Neuronal stem cell (in vitro differentiated cells): ENCODE measurements around the gene CLTCL1.
"Not testable (repeated sequence)": the region's sequence is repeated elsewhere in the genome, so short reads cannot be mapped to it uniquely, and the experiment has no call there.

ENCODE experiments used
- DNase-seq: peaks from one replicate; pipeline ENCODE4 v3.0.0-alpha.2; 2013; ENCODE audit warnings: low spot score
- H2AFZ ChIP-seq: one replicate; pipeline ENCODE4 v1.6.1; 2013; ENCODE audit warnings: mild to moderate bottlenecking, low read length, inconsistent platforms
- H2AK5ac ChIP-seq: 2 replicates; pipeline ENCODE4 v1.6.1; 2013; ENCODE audit warnings: low read depth, mild to moderate bottlenecking, inconsistent platforms, low read length, moderate library complexity, mixed read lengths
- H2BK120ac ChIP-seq: 2 replicates; pipeline ENCODE4 v1.6.1; 2013; ENCODE audit warnings: low read depth, mild to moderate bottlenecking, inconsistent platforms, low read length, moderate library complexity, mixed read lengths
- H2BK12ac ChIP-seq: one replicate; pipeline ENCODE4 v1.6.1; 2013; ENCODE audit warnings: low read length, inconsistent platforms
- H2BK15ac ChIP-seq: 2 replicates; pipeline ENCODE4 v1.6.1; 2013; ENCODE audit warnings: mild to moderate bottlenecking, low read length, inconsistent platforms, mixed read lengths
- H2BK5ac ChIP-seq: one replicate; pipeline ENCODE4 v1.6.1; 2013; ENCODE audit warnings: inconsistent platforms, mild to moderate bottlenecking, low read length, moderate library complexity
- H3K14ac ChIP-seq: one replicate; pipeline ENCODE4 v1.6.1; 2013; ENCODE audit warnings: low read length, inconsistent platforms
- H3K18ac ChIP-seq: 2 replicates; pipeline ENCODE4 v1.6.1; 2013; ENCODE audit warnings: low read length, inconsistent platforms
- H3K23ac ChIP-seq: 2 replicates; pipeline ENCODE4 v1.6.1; 2013; ENCODE audit warnings: low read depth, mild to moderate bottlenecking, mixed read lengths, low read length, inconsistent platforms; ENCODE audit not compliant: poor library complexity
- H3K27ac ChIP-seq: replicated peaks from 3 replicates; pipeline ENCODE4 v1.5.1; 2013; ENCODE audit warnings: low read length, inconsistent platforms
- H3K27me3 ChIP-seq, 3 experiments: 2 replicates each; pipeline ENCODE4 v1.6.1; 2013; ENCODE audit warnings: low read length in 3 of 3, mild to moderate bottlenecking in 2 of 3, inconsistent platforms in 1 of 3, low read depth in 1 of 3, mixed read lengths in 1 of 3, moderate library complexity in 1 of 3; ENCODE audit not compliant: control insufficient read depth in 3 of 3, insufficient read depth in 3 of 3
- H3K36me3 ChIP-seq, 2 donors: replicated peaks in 1 of 2; 2 replicates each; pipeline ENCODE4 v1.6.1; 2013; ENCODE audit warnings: low read length in 2 of 2; ENCODE audit not compliant: control insufficient read depth in 2 of 2, insufficient read depth in 2 of 2
- H3K4ac ChIP-seq: 2 replicates; pipeline ENCODE4 v1.6.1; 2013; ENCODE audit warnings: inconsistent platforms, mild to moderate bottlenecking, low read length, moderate library complexity
- H3K4me1 ChIP-seq, 2 donors: 1 replicate in 1 of 2; 2 replicates in 1 of 2; pipeline ENCODE4 v1.6.1; 2013; ENCODE audit warnings: low read length in 2 of 2, low read depth in 1 of 2; ENCODE audit not compliant: control insufficient read depth in 2 of 2, insufficient read depth in 1 of 2
- H3K4me2 ChIP-seq: one replicate; pipeline ENCODE4 v1.6.1; 2013; ENCODE audit warnings: mild to moderate bottlenecking, low read length, inconsistent platforms; ENCODE audit not compliant: insufficient read depth, poor library complexity, severe bottlenecking
- H3K4me3 ChIP-seq, 2 donors: 2 replicates each; pipeline ENCODE4 v1.5.1; 2013; ENCODE audit warnings: low read length in 2 of 2, mild to moderate bottlenecking in 2 of 2, inconsistent platforms in 1 of 2, moderate library complexity in 1 of 2
- H3K79me1 ChIP-seq: one replicate; pipeline ENCODE4 v1.6.1; 2013; ENCODE audit warnings: low read depth, mild to moderate bottlenecking, inconsistent platforms, low read length, moderate library complexity
- H3K9ac ChIP-seq: one replicate; pipeline ENCODE4 v1.6.1; 2013; ENCODE audit warnings: mild to moderate bottlenecking, low read depth, low read length, inconsistent platforms; ENCODE audit not compliant: poor library complexity
- H3K9me3 ChIP-seq, 2 donors: replicated peaks in 1 of 2; 2 replicates each; pipeline versions ENCODE3 to v1.6.1; 2013; ENCODE audit warnings: low read length in 2 of 2, mild to moderate bottlenecking in 2 of 2, inconsistent platforms in 1 of 2, low read depth in 1 of 2, mixed read lengths in 1 of 2, moderate library complexity in 1 of 2; ENCODE audit not compliant: control insufficient read depth in 2 of 2, insufficient read depth in 1 of 2
- H4K8ac ChIP-seq: one replicate; pipeline ENCODE4 v1.6.1; 2013; ENCODE audit warnings: low read depth, mild to moderate bottlenecking, inconsistent platforms, low read length, moderate library complexity
- H4K91ac ChIP-seq: one replicate; pipeline ENCODE4 v1.6.1; 2013; ENCODE audit warnings: low read length, low read depth, mild to moderate bottlenecking, inconsistent platforms; ENCODE audit not compliant: poor library complexity
- WGBS, 2 donors: extraction: QIAGEN DNeasy Blood & Tissue Kit; methylation state at CpG; one replicate each; pipeline ENCODE4 v1.1.7; 2013; ENCODE audit warnings: missing lambda C conversion rate in 2 of 2, mixed read lengths in 1 of 2; ENCODE audit not compliant: insufficient read length in 2 of 2, insufficient replicate concordance in 1 of 2; ENCODE audit errors: extremely low coverage in 2 of 2; 5-methylcytosine and 5-hydroxymethylcytosine counted together

Gene CLTCL1

GRCh38 chr22:19258968-19259288, 32.6 kb downstream of the CLTCL1 start:
- H3K18ac ChIP-seq, H3K9me3 ChIP-seq, H2AK5ac ChIP-seq, H2BK15ac ChIP-seq, H2BK5ac ChIP-seq, H3K27ac ChIP-seq, H3K4me3 ChIP-seq, H3K36me3 ChIP-seq, H4K91ac ChIP-seq, H2BK12ac ChIP-seq, H2AFZ ChIP-seq, H3K4me2 ChIP-seq, H3K23ac ChIP-seq, H3K79me1 ChIP-seq, H3K14ac ChIP-seq, H3K27me3 ChIP-seq, DNase-seq, H4K8ac ChIP-seq, H3K9ac ChIP-seq, H3K4me1 ChIP-seq, H2BK120ac ChIP-seq, H3K4ac ChIP-seq: not testable (repeated sequence)
- WGBS, 2 donors: no CpG with 5 or more reads among the region's 4 CpGs

GRCh38 chr22:19258371-19258770, 33.1 kb downstream of the CLTCL1 start:
- Histone ChIP-seq H3K27ac (no peak overlapping the region), H3K18ac (no peak overlapping the region), H3K79me1 (no peaks in the 10 kb centered on the region), H2BK12ac (no peak overlapping the region), H2BK120ac (no peak overlapping the region), H3K4ac (no peak overlapping the region), H4K91ac (no peak overlapping the region), H3K9ac (no peak overlapping the region), H3K14ac (no peak overlapping the region), H3K36me3 (peaks cover 0 to 2% of the 10 kb centered on the region in 2 donors), H3K9me3 (peaks cover 0 to 3% of the 10 kb centered on the region in 2 donors), H4K8ac (no peak overlapping the region), H2BK5ac (no peak overlapping the region), H3K27me3 (no peaks in the 10 kb centered on the region), H3K4me1 (no peaks in the 10 kb centered on the region), H2AK5ac (no peak overlapping the region), H2AFZ (no peak overlapping the region), H3K4me2 (no peak overlapping the region), H3K4me3 (no peak overlapping the region), H3K23ac (no peak overlapping the region), H2BK15ac (no peak overlapping the region)
- no CpG with 5 or more reads among the region's 7 CpGs for WGBS, 2 donors
- DNase-seq: no peak

DNA sequence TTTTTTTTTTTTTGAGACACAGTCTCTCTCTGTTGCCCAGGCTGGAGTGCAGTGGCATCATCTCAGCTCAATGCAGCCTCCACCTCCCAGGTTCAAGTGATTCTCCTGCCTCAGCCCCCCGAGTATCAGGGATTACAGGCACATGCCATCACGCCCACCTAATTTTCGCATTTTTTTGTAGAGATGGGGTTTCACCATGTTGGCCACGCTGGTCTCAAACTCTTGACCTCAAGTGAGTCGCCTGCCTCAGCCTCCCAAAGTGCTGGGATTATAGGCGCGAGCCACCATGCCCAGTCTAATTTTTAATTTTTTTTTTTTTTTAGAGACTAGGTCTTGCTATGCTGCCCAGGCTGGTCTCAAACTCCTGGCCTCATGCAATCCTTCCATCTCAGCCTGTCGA, 35.2 kb downstream of the CLTCL1 start:
- H2AK5ac ChIP-seq, H2AFZ ChIP-seq, H3K18ac ChIP-seq, H3K9me3 ChIP-seq, H4K8ac ChIP-seq, H3K9ac ChIP-seq, H3K4me2 ChIP-seq, H2BK120ac ChIP-seq, H2BK15ac ChIP-seq, DNase-seq, H3K4me1 ChIP-seq, H3K27ac ChIP-seq, H3K79me1 ChIP-seq, H3K23ac ChIP-seq, H3K14ac ChIP-seq, H3K36me3 ChIP-seq, H4K91ac ChIP-seq, H3K27me3 ChIP-seq, H2BK12ac ChIP-seq, H3K4me3 ChIP-seq, H2BK5ac ChIP-seq, H3K4ac ChIP-seq: not testable (repeated sequence)
- no CpG with 5 or more reads among the region's 8 CpGs for WGBS, 2 donors

DNA sequence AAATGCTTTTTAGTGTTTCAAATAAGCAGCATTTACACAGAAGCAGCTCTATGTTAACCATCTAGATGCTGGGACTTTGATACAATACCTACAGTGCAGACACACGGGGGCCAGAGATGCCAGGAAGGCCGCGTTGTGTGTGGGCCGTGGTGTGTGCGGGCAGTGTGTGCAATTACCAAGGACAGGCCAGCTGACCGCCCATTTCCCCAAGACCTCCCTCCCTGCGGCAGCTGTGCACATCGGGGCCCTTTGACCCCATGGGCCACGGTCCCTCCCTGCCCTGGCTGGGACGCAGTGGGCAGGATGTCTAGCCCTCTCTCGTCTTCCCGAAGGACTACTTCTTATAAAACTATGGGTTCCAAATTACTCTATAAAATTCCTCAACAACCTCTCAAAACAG, 38.4 kb downstream of the CLTCL1 start:
- no CpG with 5 or more reads among the region's 12 CpGs for WGBS, 2 donors

More for the DNA sequence above, 38.4 kb downstream of the CLTCL1 start:
- Histone ChIP-seq H2AFZ (no peak overlapping the region), H3K14ac (peak overlapping the region; percentile 94), H3K9me3 (no peaks in the 10 kb centered on the region), H3K4me1 (no peaks in the 10 kb centered on the region), H3K27me3 (no peaks in the 10 kb centered on the region), H2BK120ac (no peak overlapping the region), H2BK12ac (no peak overlapping the region), H4K8ac (no peak overlapping the region), H4K91ac (no peak overlapping the region), H2BK5ac (no peak overlapping the region), H3K4ac (no peak overlapping the region), H2BK15ac (no peak overlapping the region), H3K36me3 (peaks cover 0 to 5% of the 10 kb centered on the region in 2 donors), H2AK5ac (no peak overlapping the region), H3K23ac (peak overlapping the region; percentile 91), H3K18ac (no peak overlapping the region), H3K9ac (no peak overlapping the region), H3K79me1 (no peaks in the 10 kb centered on the region), H3K4me3 (no peak overlapping the region), H3K27ac (no peak overlapping the region), H3K4me2 (no peak overlapping the region)
- no peak for DNase-seq
